HEK293 (cell line): ENCODE data around the gene CFAP73.
A peak's percentile ranks its signal among the peaks of the same experiment; 100 is the strongest.

Experiments
- PRDM2 ChIP-seq: fragments of 450-650 bp; formaldehyde crosslinking; IDR thresholded peaks from 2 replicates; pipeline ENCODE4 v1.5.1; 2016; ENCODE audit warnings: missing biosample characterization, missing genetic modification characterization, borderline replicate concordance
- SP7 ChIP-seq: fragments of 450-650 bp; formaldehyde crosslinking; IDR thresholded peaks from 2 replicates; pipeline ENCODE4 v1.5.1; 2016; ENCODE audit warnings: missing biosample characterization, missing genetic modification characterization
- YY2 ChIP-seq: fragments of 450-650 bp; formaldehyde crosslinking; IDR thresholded peaks from 2 replicates; pipeline ENCODE4 v1.5.1; 2016; ENCODE audit warnings: missing biosample characterization, missing genetic modification characterization
- ZBTB49 ChIP-seq: fragments of 450-650 bp; formaldehyde crosslinking; IDR thresholded peaks from 2 replicates; pipeline ENCODE4 v1.5.1; 2016; ENCODE audit warnings: missing biosample characterization, missing genetic modification characterization, low read depth
- ZNF138 ChIP-seq: fragments of 450-650 bp; formaldehyde crosslinking; IDR thresholded peaks from 2 replicates; pipeline ENCODE4 v1.5.1; 2016; ENCODE audit warnings: missing biosample characterization, missing genetic modification characterization, borderline replicate concordance
- ZNF23 ChIP-seq: fragments of 450-650 bp; formaldehyde crosslinking; IDR thresholded peaks from 2 replicates; pipeline ENCODE4 v1.5.1; 2016; ENCODE audit warnings: missing biosample characterization, missing genetic modification characterization, borderline replicate concordance
- ZNF26 ChIP-seq: fragments of 450-650 bp; formaldehyde crosslinking; IDR thresholded peaks from 2 replicates; pipeline ENCODE4 v1.5.1; 2016; ENCODE audit warnings: missing biosample characterization, missing genetic modification characterization
- ZNF366 ChIP-seq: fragments of 450-650 bp; formaldehyde crosslinking; conservative IDR thresholded peaks from 2 replicates; pipeline ENCODE4 v1.5.1; 2016; ENCODE audit warnings: missing biosample characterization, missing genetic modification characterization
- ZNF391 ChIP-seq: fragments of 450-650 bp; formaldehyde crosslinking; IDR thresholded peaks from 2 replicates; pipeline ENCODE4 v1.5.1; 2016; ENCODE audit warnings: low read depth, missing biosample characterization, missing genetic modification characterization, borderline replicate concordance
- ZNF501 ChIP-seq: fragments of 450-650 bp; formaldehyde crosslinking; IDR thresholded peaks from 2 replicates; pipeline ENCODE4 v1.5.1; 2016; ENCODE audit warnings: missing biosample characterization, missing genetic modification characterization
- ZNF518A ChIP-seq: fragments of 450-650 bp; formaldehyde crosslinking; conservative IDR thresholded peaks from 2 replicates; pipeline ENCODE4 v1.5.1; 2016; ENCODE audit warnings: low read depth, missing biosample characterization, missing genetic modification characterization
- ZNF529 ChIP-seq: fragments of 450-650 bp; formaldehyde crosslinking; IDR thresholded peaks from 2 replicates; pipeline ENCODE4 v1.5.1; 2017; ENCODE audit warnings: missing genetic modification characterization, missing biosample characterization; ENCODE audit not compliant: insufficient replicate concordance
- ZNF600 ChIP-seq: fragments of 450-650 bp; formaldehyde crosslinking; IDR thresholded peaks from 2 replicates; pipeline ENCODE4 v1.5.1; 2016; ENCODE audit warnings: missing biosample characterization, missing genetic modification characterization
- ZNF623 ChIP-seq: fragments of 450-650 bp; formaldehyde crosslinking; IDR thresholded peaks from 2 replicates; pipeline ENCODE4 v1.5.1; 2016; ENCODE audit warnings: missing biosample characterization, missing genetic modification characterization
- ZNF645 ChIP-seq: fragments of 450-650 bp; formaldehyde crosslinking; IDR thresholded peaks from 2 replicates; pipeline ENCODE4; 2016; ENCODE audit warnings: missing biosample characterization, missing genetic modification characterization
- ZNF658 ChIP-seq: fragments of 450-650 bp; formaldehyde crosslinking; IDR thresholded peaks from 2 replicates; pipeline ENCODE4; 2016; ENCODE audit warnings: missing biosample characterization, missing genetic modification characterization
- ZNF701 ChIP-seq: fragments of 450-650 bp; formaldehyde crosslinking; IDR thresholded peaks from 2 replicates; pipeline ENCODE4 v1.5.1; 2016; ENCODE audit warnings: missing biosample characterization, missing genetic modification characterization
- TF ChIP-seq, protein P1 (sequence below): fragments of 450-650 bp; formaldehyde crosslinking; IDR thresholded peaks from 2 replicates; pipeline ENCODE4 v1.5.1; 2017; ENCODE audit warnings: missing biosample characterization, missing genetic modification characterization

The CFAP73 gene

DNA sequence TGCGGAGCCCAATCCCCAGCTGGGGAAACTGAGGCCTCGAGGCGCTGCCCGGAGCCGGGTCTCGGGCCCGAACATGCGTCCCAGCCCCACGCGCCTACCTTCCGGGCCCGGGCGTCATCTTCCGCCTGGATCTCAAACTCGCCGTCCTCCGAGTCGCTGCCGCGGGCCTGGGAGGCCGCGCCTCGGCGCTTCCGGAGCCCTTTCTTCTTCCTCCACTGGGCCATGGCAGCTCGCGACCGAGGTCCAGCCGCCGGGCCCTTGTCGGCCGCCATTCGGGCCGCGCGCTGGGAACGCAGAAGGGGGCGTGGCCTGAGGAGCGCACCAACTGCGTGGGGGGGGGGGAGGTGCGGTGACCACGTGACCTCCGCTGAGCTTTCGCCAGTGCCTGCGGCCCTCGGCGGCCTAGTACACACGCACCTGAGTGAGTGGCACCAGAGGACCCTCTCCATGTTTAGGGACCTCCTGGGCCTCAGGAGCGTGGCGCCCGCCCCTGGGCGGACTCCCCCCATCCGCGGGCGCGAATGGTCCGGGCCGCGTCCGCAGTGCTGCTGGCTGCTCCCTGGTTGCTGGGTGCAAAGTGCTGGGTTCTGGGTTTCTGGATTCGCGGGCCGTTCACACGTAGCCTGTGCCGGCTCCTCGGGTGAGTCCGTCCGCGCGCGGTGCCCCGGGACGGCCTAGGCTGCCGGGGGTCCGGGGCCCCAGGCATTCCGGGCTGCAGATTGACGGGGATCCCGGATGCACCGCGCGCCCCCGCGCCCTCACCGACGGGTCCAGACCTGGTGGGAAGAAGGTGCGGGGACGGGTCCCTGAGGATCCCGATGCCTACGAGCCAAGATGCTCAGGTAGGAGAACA, 35.9 kb downstream of the CFAP73 start, which contains the start of the genes DDX54 and RITA1 (continued):
- peak; percentile 75 for TF ChIP-seq ZNF600 (tag by site-specific recombination)
- TF ChIP-seq ZNF518A (tag by site-specific recombination): no peak
- TF ChIP-seq ZNF529 (tag by site-specific recombination): no peak
- no peak for TF ChIP-seq ZNF623 (tag by site-specific recombination)
- TF ChIP-seq ZNF701 (tag by site-specific recombination): no peak
- TF ChIP-seq ZNF658 (tag by site-specific recombination): no peak
- TF ChIP-seq ZNF23: no peak
- no peak for TF ChIP-seq PRDM2 (tag by site-specific recombination)
- no peak for TF ChIP-seq ZBTB49 (tag by site-specific recombination)
- TF ChIP-seq YY2 (tag by site-specific recombination): peak; percentile 95
- TF ChIP-seq ZNF501 (tag by site-specific recombination): peak; percentile 98
- peak; percentile 19; the same call in 1 of the 2 replicates for TF ChIP-seq ZNF391 (tag by site-specific recombination)
- peak; percentile 85 for TF ChIP-seq SP7 (tag by site-specific recombination)
- no peak for TF ChIP-seq ZNF366 (tag by site-specific recombination)
- TF ChIP-seq ZNF645 (tag by site-specific recombination): no peak
- TF ChIP-seq ZNF138: no peak
- no peak for TF ChIP-seq ZNF26
- TF ChIP-seq, protein P1, sequence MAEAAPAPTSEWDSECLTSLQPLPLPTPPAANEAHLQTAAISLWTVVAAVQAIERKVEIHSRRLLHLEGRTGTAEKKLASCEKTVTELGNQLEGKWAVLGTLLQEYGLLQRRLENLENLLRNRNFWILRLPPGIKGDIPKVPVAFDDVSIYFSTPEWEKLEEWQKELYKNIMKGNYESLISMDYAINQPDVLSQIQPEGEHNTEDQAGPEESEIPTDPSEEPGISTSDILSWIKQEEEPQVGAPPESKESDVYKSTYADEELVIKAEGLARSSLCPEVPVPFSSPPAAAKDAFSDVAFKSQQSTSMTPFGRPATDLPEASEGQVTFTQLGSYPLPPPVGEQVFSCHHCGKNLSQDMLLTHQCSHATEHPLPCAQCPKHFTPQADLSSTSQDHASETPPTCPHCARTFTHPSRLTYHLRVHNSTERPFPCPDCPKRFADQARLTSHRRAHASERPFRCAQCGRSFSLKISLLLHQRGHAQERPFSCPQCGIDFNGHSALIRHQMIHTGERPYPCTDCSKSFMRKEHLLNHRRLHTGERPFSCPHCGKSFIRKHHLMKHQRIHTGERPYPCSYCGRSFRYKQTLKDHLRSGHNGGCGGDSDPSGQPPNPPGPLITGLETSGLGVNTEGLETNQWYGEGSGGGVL: peak; percentile 64
